A549 (cell line): ENCODE measurements around the gene MRAS. TPM values are rescaled to one million over a fixed set of nuclear protein-coding genes. Genes with fewer than 3 reads are reported as not detected.
A peak's percentile ranks its signal among the peaks of the same experiment; 100 is the strongest.

ENCODE experiments used
- ATAC-seq, 2 experiments: fragments of 200-7000 bp in 1 of 2; fragments of >200 bp in 1 of 2; cut with Nextera tagmentation in 1 of 2; cut with Tn5 transposase in 1 of 2; 3 replicates each; pipeline versions ENCODE4 v1.8.0 to v1.9.1; 2018 to 2020; ENCODE audit warnings: mild to moderate bottlenecking in 1 of 2, moderate library complexity in 1 of 2
- CTCF ChIA-PET: fragments of 300-600 bp; sonication (Branson Sonifier 250); formaldehyde crosslinking; extraction: SDS; loops from one replicate; lab custom pipeline; 2021; ENCODE audit warnings: antibody characterized with exemption, inconsistent platforms; lab: Yijun Ruan, JAX
- POLR2A ChIA-PET: fragments of 350-600 bp; formaldehyde crosslinking; extraction: SDS; loops from one replicate; lab custom pipeline; 2021; ENCODE audit warnings: antibody characterized with exemption, inconsistent platforms; lab: Yijun Ruan, JAX
- DNase-seq, 2 experiments: peaks; one replicate each; pipeline versions ENCODE4 v3.0.0 to v3.0.0-alpha.2; 2011 to 2016; ENCODE audit warnings: low read depth in 1 of 2, low spot score in 1 of 2
- FAIRE-seq: peaks from 2 replicates; lab custom pipeline; 2011; peaks lifted over from hg19 to GRCh38; lab: Jason Lieb, UNC
- H3K27ac ChIP-seq, 2 experiments: fragments of >200 bp; sonication (Bioruptor Twin); formaldehyde crosslinking; 3 replicates each; pipeline ENCODE4 v1.5.1; 2016 to 2017
- H3K4me1 ChIP-seq: fragments of >200 bp; sonication (Bioruptor Twin); formaldehyde crosslinking; 3 replicates; pipeline ENCODE4 v1.6.1; 2016
- H3K4me2 ChIP-seq: fragments of >200 bp; sonication (Bioruptor Twin); formaldehyde crosslinking; 3 replicates; pipeline ENCODE4 v1.6.1; 2016
- H3K4me3 ChIP-seq: fragments of >200 bp; sonication (Bioruptor Twin); formaldehyde crosslinking; 3 replicates; pipeline ENCODE4 v1.5.1; 2016
- H3K9me3 ChIP-seq: fragments of >200 bp; sonication (Bioruptor Twin); formaldehyde crosslinking; 3 replicates; pipeline ENCODE4 v1.6.1; 2016
- BHLHE40 ChIP-seq: IDR thresholded peaks from 2 replicates; pipeline ENCODE4 v1.6.1; 2012; ENCODE audit warnings: low read depth, low read length, inconsistent platforms
- CBX2 ChIP-seq: fragments of 200-600 bp; sonication (generic); IDR thresholded peaks from 2 replicates; pipeline ENCODE4 v1.6.1; 2016; ENCODE audit warnings: low read depth, mild to moderate bottlenecking, borderline replicate concordance
- CTCF ChIP-seq: fragments of >200 bp; sonication (Bioruptor Twin); formaldehyde crosslinking; IDR thresholded peaks from 3 replicates; pipeline ENCODE4 v1.5.1; 2016
- ESRRA ChIP-seq: fragments of 150-350 bp; IDR thresholded peaks from 2 replicates; pipeline ENCODE4 v1.6.1; 2014; ENCODE audit warnings: mild to moderate bottlenecking, low read length, borderline replicate concordance
- FOXS1 ChIP-seq: fragments of 250-450 bp; sonication (Bioruptor Pico); IDR thresholded peaks from 2 replicates; pipeline ENCODE4 v1.5.0; 2020; ENCODE audit warnings: mild to moderate bottlenecking, moderate library complexity
- GATA3 ChIP-seq: IDR thresholded peaks from 2 replicates; pipeline ENCODE4 v1.6.1; 2012; ENCODE audit warnings: borderline replicate concordance
- HES2 ChIP-seq: fragments of >200 bp; sonication (Bioruptor Twin); formaldehyde crosslinking; IDR thresholded peaks from 2 replicates; pipeline ENCODE4 v1.6.1; 2016
- JUN ChIP-seq, 2 experiments: fragments of >200 bp; sonication (Bioruptor Twin); formaldehyde crosslinking; IDR thresholded peaks; 2 replicates in 1 of 2; 3 replicates in 1 of 2; pipeline ENCODE4 v1.6.1; 2016 to 2017
- MAFK ChIP-seq: fragments of 450-650 bp; IDR thresholded peaks from 2 replicates; pipeline ENCODE4 v1.6.1; 2014; ENCODE audit not compliant: partially characterized antibody
- RCOR1 ChIP-seq: fragments of 150-350 bp; IDR thresholded peaks from 2 replicates; pipeline ENCODE4 v1.6.1; 2014; ENCODE audit warnings: antibody characterized with exemption, low read length, low read depth
- ZC3H11A ChIP-seq: fragments of 450-650 bp; IDR thresholded peaks from 2 replicates; pipeline ENCODE4 v1.6.1; 2014; ENCODE audit warnings: antibody characterized with exemption, mild to moderate bottlenecking
- ZFP36 ChIP-seq: fragments of 450-650 bp; IDR thresholded peaks from 2 replicates; pipeline ENCODE4 v1.6.1; 2014; ENCODE audit warnings: borderline replicate concordance; ENCODE audit not compliant: partially characterized antibody
- ZSCAN20 ChIP-seq: fragments of 250-450 bp; sonication (Bioruptor Pico); IDR thresholded peaks from 2 replicates; pipeline ENCODE4 v1.8.0; 2022; ENCODE audit warnings: mild to moderate bottlenecking, moderate library complexity
- WGBS: methylation state at CpG from one replicate; pipeline ENCODE4 v1.1.6; 2017; ENCODE audit errors: missing lambda C conversion rate; 5-methylcytosine and 5-hydroxymethylcytosine counted together
- polyA plus RNA-seq, 4 experiments: library from polyadenylated mRNA; depleted of rRNA in 3 of 4; stranded (reverse); fragments of >200 nt; fragmentation: RNase III in 1 of 4; extraction: RNeasy Plus Mini Kit Qiagen cat#74134 plus additional on column Dnase treatment in 1 of 4; gene quantifications; 2 replicates in 3 of 4; 3 replicates in 1 of 4; pipeline ENCODE4 v1.2.3, GENCODE V29; 2011 to 2017
- TF ChIP-seq, protein P1 (sequence below): fragments of 150-350 bp; IDR thresholded peaks from 2 replicates; pipeline ENCODE4 v1.6.1; 2014; ENCODE audit warnings: low read depth, mild to moderate bottlenecking, low read length
- TF ChIP-seq, protein P2 (sequence below): IDR thresholded peaks from 2 replicates; pipeline ENCODE4 v1.6.1; 2012; ENCODE audit warnings: low read depth, borderline replicate concordance

The MRAS gene
- polyA plus RNA-seq, 2 of the 4 experiments (the other 2 are of a cell fraction), result 11.2 to 15.0 TPM

- ChIA-PET POLR2A (no interaction called here), CTCF (interaction anchor here (0.9 to 1.6 kb wide), 3 partner anchors 27 to 59 kb away, joined by 3 to 4 read pairs (median 4); no protein-coding TSS in a partner anchor)
- FAIRE-seq, result no peak
- DNase-seq, result no peak
- H3K4me3 ChIP-seq, result no peak overlapping the region
- H3K9me3 ChIP-seq, result no peaks in the 10 kb centered on the region
- H3K27ac ChIP-seq, result peak overlapping the region; percentile 69 to 91
- WGBS, result 63% methylated on average over 2 of the region's 2 CpGs
- H3K4me2 ChIP-seq, result peak overlapping the region; percentile 69
- H3K4me1 ChIP-seq, result peaks cover 22% of the 10 kb centered on the region
- TF ChIP-seq ZC3H11A (no peak), MAFK (peak; percentile 16)
- no peak; a peak in 1 of 6 replicates for ATAC-seq
Measured at GRCh38 chr3:138390582-138390932, 42.2 kb downstream of the MRAS start.

DNA sequence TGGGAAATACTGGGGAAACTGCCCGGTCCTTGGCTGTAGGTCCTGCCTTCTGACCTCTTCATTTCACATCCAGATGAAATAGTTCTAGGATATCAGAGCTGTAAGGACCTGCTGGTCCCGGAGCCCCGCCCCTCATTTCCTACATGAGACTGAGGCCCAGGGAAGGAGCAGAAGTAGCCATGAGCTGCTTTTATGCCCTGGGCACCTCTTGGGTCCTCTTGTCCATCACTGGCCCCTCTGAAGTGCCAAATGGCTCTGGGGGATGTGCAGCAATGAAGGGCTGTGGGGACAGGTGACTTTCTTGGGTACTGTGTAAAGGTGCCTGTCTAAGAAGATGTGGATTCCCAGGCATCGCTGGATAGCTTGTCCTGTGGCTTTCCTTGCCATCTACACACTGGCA is 45.8 kb downstream of the MRAS start:
- CTCF ChIA-PET, result interaction anchor here (1.2 to 1.6 kb wide), 2 partner anchors 23 to 49 kb away, joined by 3 to 6 read pairs; no protein-coding TSS in a partner anchor

DNA sequence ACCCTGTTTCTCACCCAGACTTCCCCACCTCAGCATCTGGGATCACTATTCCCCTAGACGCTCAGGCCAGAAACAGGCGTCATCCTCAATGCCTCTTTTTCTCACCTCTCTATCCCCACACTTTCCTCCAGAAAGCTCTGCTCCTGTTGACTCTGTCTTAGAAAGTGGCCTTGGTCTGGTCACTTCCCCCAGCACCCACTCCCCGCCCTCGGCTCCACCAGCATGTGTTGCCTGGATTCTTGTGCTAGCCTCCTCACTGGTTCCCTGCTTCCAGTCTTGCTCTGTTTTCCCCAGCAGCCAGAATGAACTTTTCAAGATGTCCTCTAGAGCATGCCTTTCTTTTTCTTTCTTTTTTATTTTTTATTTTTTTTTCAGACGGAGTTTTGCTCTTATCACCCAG is 46.3 kb downstream of the MRAS start:
- WGBS, result 90% methylated on average over 5 of the region's 5 CpGs
- ATAC-seq, result no peak
- no peak overlapping the region for H3K4me2 ChIP-seq
- POLR2A ChIA-PET, result no interaction called here
- CTCF ChIA-PET, result interaction anchor here (1.2 to 1.6 kb wide), 2 partner anchors 23 to 48 kb away, joined by 3 to 6 read pairs; no protein-coding TSS in a partner anchor
- no peak for TF ChIP-seq BHLHE40
- FAIRE-seq, result no peak
- no peaks in the 10 kb centered on the region for H3K9me3 ChIP-seq
- H3K4me3 ChIP-seq, result no peak overlapping the region
- H3K4me1 ChIP-seq, result peaks cover 16% of the 10 kb centered on the region
- DNase-seq, result no peak
- H3K27ac ChIP-seq, result no peak overlapping the region

More for the DNA sequence above, 45.8 kb downstream of the MRAS start:
- POLR2A ChIA-PET, result no interaction called here
- TF ChIP-seq ZSCAN20 (CRISPR knock-in tag) (no peak), ZC3H11A (no peak), ZFP36 (no peak), HES2 (no peak), RCOR1 (no peak), CTCF (no peak)
- ATAC-seq (no peak), FAIRE-seq (no peak), DNase-seq (no peak)
- Histone ChIP-seq H3K4me2 (no peak overlapping the region), H3K4me3 (no peak overlapping the region), H3K4me1 (peaks cover 21% of the 10 kb centered on the region), H3K27ac (no peak overlapping the region), H3K9me3 (no peaks in the 10 kb centered on the region)
- 100% methylated on average over 2 of the region's 4 CpGs for WGBS

DNA sequence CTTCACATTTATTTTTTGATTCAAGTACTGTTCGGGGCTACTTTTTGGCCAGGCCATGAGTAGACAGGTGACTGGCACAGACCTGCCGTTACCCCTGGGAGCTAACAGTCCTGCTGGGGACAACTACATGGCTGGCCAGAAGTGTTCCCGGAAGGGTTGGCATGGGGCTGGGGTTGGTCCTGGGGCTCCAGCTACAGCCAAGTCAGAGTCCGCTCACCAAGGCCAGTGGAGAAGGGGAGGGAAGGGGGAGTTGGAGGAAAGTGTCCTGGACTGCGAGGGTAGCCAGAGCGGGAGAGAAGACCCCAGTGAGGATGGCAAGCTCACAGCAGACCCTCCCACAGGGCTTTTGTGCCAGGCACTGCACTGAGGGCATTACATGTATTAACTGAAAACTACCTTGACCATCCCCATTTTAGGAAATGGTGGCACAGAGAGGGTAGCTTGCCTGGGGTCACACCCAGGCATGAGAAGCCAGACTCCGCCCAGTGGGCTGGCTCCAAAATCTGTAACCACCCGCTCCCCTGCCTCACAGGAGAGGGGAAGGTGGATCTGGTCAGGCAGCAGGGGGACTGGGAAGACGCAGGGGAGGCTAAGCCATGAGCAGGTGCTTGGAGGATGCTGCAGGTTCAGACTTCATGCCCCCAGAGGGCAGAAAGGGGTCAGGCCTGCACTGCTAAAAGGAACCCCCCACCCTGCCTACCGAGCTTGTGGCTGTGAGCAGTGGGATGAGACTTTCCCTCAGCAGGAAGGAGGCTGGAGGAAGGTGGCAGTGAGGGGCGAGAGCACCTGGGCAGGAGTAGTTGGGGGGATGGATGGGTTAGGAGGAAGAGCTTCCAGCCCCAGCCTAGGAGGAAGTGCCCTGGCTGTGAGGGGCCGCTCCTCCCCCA is 47.7 kb downstream of the MRAS start:
- FAIRE-seq (no peak), ATAC-seq (no peak), DNase-seq (no peak)
- Histone ChIP-seq H3K27ac (no peak overlapping the region), H3K4me1 (peaks cover 2% of the 10 kb centered on the region; the same call in 2 of the 3 replicates), H3K4me2 (no peak overlapping the region), H3K4me3 (no peak overlapping the region), H3K9me3 (no peaks in the 10 kb centered on the region)
- POLR2A ChIA-PET, result no interaction called here
- TF ChIP-seq CBX2 (no peak), ZC3H11A (no peak), JUN (IDR thresholded peaks at IDR 0.05) (no peak), RCOR1 (no peak), FOXS1 (CRISPR knock-in tag) (no peak), ESRRA (no peak), GATA3 (no peak)
- TF ChIP-seq, protein P1, sequence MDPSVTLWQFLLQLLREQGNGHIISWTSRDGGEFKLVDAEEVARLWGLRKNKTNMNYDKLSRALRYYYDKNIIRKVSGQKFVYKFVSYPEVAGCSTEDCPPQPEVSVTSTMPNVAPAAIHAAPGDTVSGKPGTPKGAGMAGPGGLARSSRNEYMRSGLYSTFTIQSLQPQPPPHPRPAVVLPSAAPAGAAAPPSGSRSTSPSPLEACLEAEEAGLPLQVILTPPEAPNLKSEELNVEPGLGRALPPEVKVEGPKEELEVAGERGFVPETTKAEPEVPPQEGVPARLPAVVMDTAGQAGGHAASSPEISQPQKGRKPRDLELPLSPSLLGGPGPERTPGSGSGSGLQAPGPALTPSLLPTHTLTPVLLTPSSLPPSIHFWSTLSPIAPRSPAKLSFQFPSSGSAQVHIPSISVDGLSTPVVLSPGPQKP, result no peak
- TF ChIP-seq, protein P2, sequence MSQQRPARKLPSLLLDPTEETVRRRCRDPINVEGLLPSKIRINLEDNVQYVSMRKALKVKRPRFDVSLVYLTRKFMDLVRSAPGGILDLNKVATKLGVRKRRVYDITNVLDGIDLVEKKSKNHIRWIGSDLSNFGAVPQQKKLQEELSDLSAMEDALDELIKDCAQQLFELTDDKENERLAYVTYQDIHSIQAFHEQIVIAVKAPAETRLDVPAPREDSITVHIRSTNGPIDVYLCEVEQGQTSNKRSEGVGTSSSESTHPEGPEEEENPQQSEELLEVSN, result no peak
- CTCF ChIA-PET, result interaction anchor here (0.6 to 1.3 kb wide), 3 partner anchors 13 to 60 kb away, joined by 4 read pairs; no protein-coding TSS in a partner anchor
- 89% methylated on average over 9 of the region's 12 CpGs for WGBS
